GM10847 (cell line): ENCODE measurements around the gene E2F6.

ENCODE experiments used
- POLR2A ChIP-seq: IDR thresholded peaks from 2 replicates; pipeline ENCODE4 v1.6.1; 2011; ENCODE audit not compliant: insufficient read length; ENCODE audit errors: extremely low read depth

E2F6 gene

DNA sequence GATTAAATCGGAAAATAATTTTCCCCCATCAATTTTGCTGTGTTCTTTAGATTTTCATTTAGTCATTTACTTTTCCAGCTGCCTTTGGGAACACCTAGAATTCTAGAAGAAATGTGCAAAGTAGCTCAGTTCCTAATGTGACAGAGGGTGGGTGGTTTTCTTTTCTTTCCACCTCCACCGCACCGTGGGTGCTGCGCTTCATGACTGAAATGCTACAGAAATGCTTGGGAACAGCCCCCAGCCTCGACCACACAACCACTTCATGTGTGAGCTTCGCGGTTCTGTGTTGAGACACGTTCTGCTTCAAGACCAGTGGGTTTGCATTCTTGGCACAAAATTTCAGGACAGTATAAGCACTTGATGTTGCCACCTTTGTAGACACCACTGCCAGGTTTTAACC lies 30.9 kb downstream of the E2F6 start:
- no peak for TF ChIP-seq POLR2A

DNA sequence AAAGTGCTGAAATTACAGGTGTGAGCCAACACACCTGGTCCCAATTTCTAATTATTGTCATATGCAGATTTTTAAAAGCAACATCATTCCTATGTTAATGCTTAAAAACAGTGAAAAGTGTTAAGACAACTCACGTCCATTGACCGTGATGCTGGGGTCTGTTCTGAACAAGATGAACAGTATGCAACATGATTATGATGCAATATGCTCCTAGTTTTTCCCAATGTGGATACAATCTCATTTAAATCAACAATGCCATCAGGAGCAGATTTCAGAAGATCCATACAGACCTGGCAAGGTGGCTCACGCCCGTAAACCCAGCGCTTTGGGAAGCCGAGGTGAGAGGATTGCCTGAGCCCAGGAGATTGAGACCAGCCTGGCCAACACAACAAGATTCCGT lies 31.5 kb downstream of the E2F6 start:
- no peak for TF ChIP-seq POLR2A

DNA sequence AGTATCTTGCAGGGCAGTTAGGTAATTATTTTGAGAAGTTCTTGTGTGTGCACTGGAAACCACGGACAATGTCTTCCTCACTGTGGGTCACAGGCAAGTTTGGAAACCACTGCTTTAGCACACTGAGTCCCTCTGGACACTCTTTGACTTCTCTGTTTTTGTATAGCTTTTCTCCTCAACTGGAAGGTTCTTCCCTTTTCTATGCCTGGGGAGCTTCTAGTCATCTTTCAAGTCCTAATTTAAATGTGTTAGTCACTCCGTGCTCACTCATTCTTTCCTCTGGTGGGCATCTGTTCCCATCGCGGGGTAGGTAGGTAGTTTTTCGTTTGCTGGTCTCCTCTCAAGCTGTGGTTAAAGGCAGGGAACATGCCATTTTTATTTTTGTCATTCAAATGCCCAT lies 32.1 kb downstream of the E2F6 start:
- no peak for TF ChIP-seq POLR2A

DNA sequence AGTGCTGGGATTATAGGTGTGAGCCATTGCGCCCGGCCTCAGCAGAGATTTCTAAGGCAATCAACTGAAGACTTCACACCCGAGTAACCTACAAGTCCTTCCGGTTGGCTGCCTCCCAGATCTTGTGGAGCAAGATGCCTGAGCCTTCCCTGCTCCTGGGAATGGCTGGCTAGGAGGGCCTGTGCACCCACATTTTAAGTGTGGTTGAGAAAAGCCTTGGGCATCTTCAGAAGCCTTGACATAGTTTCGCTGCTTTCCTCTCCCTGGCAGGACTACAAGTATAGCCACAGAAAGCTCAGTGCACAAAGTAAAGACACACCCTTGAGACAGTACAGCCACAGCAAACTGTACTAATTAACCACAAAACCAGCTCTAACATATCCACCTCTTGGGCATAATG lies 35.2 kb downstream of the E2F6 start:
- no peak for TF ChIP-seq POLR2A

DNA sequence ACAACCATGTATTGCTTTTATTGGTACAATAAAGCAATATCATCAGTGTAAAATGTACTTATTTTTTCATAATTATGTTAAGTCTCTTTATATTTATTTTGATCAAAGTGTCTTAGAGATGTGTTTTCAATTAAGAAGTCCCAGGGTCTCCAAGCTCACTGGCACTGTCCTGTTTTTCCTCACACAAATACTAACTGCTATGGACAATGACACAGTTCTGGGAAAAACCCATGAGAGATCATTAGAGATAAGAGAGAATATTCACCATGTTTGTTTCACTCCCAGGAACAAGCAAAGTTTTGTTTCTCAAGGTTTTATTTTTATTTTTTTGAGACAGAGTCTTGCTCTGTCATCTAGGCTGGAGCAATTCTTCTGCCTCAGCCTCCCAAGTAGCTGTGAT lies 38.7 kb downstream of the E2F6 start:
- no peak for TF ChIP-seq POLR2A

DNA sequence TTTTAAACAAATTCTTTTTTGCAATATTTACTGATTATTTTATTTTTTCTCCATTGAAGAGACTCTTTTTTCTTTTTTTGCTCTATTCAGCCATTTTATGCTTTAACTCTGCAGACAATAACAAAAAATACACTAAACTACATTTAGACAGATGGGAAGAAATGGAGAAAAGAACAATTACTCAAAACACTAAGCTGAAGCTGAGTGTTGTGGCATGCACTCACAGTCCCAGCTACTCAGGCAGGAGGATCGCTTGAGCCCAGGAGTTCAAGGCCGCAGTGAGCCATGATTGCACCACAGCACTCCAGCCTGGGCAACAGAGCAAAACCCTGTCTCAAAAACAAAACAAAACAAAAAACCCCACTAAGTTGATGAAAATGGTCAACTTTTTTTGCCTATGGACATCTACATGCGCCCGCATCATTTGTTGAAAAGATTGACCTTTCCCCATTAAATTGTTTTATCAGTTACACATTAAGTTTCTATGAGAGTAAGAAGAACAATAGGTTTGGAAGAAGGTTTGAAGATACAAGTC lies 43.0 kb downstream of the E2F6 start:
- no peak for TF ChIP-seq POLR2A

DNA sequence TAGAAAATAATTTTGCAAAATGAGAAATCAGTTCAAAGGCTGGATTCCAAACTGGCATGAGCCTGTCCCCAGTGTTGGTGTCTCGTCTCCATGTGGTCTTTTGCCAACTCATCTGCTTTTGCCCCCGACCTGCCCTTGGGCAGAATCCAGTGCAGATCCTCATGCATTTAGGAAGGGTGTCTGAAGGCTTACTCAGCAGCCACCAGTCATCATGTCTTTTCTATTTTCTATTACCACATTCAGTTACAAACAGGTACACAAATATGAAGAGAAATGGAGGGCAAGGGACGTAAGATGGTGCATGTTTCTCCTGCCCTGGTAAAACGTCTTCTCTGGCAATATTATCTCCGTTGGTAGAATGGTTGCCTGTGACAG lies 43.5 kb downstream of the E2F6 start:
- no peak for TF ChIP-seq POLR2A

DNA sequence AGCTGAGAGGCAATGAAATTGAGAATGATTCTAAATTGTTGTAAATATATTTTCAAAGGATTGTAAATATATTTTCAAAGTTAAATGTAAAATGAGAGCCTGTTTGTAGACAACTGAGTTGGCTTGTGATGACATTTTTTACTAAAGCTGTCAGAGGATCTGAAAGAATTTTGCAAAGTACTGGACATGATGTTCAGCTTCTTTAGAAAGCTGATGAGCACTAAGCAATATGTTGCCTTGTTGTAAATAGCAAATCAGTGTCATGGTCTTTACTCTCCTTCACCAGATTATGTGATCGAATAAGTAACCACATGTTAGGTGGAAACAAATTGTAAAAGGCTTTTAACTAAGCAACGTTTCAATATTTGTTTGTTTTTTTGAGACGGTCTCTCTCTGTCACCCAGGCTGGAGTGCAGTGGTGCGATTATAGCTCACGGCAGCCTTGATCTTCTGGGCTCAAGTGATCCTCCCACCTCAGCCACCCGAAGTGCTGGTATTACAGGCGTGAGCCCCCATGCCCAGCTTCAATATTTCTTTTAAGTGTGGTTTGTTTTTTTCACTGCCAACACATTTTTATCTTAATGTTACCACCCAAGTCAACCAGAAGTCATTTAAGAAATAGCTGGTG lies 44.0 kb downstream of the E2F6 start:
- no peak for TF ChIP-seq POLR2A

DNA sequence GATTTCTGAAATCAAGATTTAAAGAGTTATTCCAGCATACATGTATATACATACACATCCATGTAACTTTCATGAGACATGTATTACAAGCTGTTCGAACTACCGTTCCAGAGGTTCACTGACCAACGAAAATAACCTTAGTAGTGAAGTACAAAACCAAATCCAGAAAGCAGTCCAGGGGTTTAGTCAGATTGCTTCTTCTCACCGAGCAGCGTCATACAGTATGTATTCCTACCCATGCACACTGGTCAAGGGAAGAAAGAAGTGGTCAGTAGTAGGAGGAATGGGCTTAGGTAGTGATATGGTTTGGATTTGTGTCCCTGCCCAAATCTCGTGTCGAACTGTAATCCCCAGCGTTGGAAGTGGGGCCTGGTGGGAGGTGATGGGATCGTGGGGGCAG lies 45.3 kb downstream of the E2F6 start:
- no peak for TF ChIP-seq POLR2A

DNA sequence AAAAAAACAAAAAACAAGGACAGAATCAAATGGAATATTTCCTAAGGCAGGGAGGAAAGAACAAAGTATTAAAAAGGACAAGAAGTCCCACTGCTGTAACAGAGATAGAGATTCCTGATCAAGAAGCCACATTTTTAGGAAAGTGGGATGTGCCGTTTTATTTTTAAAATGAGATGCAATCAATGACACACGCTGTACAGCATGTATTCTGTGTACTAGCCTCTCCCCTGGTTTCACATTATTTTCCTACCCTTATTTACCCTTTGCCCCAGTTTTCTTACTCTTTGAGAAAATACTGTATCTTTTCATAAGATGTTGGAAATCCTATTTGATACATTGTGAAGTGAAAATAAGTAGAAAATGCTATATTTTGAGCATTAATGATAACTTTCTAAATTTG lies 45.8 kb downstream of the E2F6 start:
- TF ChIP-seq POLR2A = no peak

DNA sequence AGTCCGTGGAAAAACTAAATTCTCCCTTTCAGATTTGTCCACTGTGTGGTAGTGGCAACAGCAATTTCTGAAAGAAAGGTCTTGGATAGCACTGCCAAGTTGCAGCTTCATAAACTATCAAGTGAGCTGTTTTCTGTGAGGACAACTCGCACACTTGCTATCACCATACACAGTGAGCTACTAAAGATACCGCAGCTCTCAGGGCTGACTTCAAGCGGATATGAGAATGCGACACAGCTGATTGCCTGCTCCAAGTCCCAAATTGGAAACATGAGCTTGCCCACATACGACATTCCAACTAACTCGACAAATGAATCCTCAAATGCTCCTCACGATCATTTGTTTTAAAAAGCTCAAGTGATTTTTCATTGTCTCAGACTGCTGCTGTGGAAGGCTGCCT lies 46.2 kb downstream of the E2F6 start:
- no peak for TF ChIP-seq POLR2A

DNA sequence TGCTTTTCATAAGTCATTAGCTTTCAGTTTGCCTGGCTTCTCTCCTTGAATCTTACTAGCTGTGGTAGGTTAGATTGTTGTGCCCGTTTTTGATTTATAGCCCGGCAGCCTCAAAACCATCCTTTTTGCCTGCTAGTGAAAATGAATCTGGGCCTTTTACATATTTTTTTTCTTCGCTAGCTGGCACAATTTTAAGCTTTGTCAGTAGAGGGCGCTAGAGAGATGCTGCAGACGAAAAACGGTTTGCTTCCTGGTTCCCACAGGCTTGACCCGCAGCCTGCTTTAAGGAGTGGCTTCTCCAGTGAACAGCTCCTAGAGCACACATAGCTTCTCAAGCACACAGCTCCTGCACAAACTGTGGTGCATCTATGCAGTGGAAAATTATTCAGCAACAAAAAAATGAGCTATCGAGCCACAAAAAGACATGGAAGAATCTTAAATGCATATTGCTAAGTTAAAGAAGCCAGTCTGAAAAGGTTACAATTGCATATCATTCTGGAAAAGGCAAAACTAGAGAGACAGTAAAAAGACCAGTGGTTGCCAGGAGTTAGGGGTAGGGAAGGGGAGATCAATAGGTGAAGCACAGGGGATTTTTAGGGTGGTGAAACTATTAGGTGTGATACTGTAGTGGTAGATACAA lies 47.9 kb downstream of the E2F6 start:
- TF ChIP-seq POLR2A = no peak

DNA sequence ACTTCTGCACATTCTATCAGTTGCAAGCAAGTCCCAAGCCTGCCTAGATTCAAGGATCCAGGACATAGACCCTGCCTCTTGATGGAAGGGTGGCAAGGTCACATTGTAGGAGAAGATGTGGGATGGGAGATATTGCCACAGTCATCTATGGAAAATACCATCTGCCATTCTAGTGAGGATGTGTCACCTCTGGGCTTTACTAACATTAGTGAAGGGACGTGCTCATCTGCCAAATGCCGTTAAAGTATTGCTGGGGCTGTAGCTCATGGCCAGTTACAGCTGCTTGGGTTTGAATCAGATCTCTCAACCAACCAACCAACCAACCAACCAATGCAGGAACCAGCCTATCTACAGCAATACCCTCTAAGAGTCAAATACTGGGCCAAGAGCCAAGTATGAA lies 49.0 kb downstream of the E2F6 start:
- TF ChIP-seq POLR2A = no peak

DNA sequence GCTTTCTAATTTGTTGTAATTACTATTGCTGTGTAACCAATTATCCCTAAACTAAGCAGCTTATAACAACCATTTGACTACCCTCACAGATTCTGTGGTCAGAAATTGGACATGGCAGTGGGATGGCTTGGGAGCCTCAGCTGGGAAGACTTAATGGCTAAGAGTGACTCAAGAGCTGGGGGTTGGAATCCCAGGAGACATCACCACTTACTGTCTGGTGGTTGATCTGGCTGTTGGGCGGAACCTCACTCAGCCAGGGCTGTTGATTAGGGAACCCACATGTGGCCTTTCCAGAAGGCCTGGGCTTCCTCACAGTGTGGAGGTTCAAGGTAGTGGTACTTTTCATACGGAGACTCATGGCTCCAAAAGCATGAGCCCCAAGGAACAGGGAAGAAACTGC lies 49.8 kb downstream of the E2F6 start:
- TF ChIP-seq POLR2A = no peak

DNA sequence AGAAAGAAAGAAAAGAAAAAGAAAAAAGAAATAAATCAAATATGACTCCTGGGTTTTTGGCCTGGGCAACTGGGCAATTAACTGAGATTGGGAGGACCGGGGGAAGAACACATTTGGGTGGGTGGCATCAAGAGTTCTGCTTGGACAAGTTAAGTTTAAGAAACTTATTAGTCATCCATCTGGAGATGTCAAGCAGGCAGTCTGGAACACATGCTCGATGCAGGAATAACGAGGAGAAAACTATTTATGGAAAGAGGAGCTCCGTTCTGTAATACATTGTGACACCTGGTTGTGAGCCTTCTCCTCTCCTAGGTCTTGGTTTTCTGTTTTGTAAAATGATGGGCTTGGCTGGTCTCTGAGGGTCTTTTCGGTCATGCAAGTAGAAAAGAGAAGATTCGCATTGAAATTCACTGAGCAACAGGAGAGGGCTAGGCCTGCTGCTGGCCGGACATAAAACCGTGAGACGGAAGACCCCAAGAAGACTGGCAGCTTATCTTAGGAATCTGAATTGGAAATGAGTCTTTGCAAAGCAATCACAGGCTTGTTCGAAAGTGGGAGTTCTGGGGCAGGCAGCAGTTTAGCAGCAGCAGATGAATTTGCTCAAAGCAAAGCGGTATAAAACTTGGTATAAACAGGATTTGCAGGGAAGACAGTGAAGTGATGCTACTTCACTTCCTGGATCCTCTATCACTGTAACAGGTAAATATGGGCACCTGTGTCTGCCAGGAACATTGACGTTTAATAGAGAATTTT lies 51.4 kb downstream of the E2F6 start:
- no peak for TF ChIP-seq POLR2A

DNA sequence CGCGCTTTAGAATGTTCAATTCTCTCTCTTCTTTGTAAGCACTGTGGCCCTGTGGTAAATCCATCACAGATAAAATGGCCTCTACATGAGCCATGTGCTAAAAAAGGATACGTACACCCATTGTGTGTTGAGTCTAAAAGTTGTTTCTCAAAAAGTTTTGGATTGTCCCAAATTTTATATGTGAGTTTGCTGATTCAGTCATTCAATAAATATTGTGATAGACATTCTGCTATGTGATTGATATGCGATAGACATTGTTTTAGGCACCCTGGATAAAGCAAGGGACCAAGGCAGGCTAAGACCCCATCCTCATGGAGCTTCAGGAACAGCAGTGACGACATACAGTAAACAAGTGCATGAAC lies 53.5 kb downstream of the E2F6 start:
- TF ChIP-seq POLR2A = no peak
